GM13977 (cell line): Measurements from ENCODE around the gene MAPK10.

Experiments used
- DNase-seq: peaks from one replicate; pipeline ENCODE4 v3.0.0; 2012; ENCODE audit warnings: low spot score
- in situ Hi-C: fragments of 300-500 bp; cut with MboI; formaldehyde crosslinking; loops from one replicate; pipeline ENCODE4 v1.12.0; 2022; ENCODE audit warnings: low sequenced_read_pairs, low pct_unique_long_range_greater_than_20kb, mixed read lengths, inconsistent platforms; ENCODE audit not compliant: unreplicated experiment
- TF ChIP-seq, protein P1 (sequence below): IDR thresholded peaks from 2 replicates; pipeline ENCODE4 v1.5.1; 2012; ENCODE audit warnings: mild to moderate bottlenecking, control low read depth; ENCODE audit not compliant: insufficient read depth; ENCODE audit errors: extremely low read depth, missing control alignments

Gene MAPK10

DNA sequence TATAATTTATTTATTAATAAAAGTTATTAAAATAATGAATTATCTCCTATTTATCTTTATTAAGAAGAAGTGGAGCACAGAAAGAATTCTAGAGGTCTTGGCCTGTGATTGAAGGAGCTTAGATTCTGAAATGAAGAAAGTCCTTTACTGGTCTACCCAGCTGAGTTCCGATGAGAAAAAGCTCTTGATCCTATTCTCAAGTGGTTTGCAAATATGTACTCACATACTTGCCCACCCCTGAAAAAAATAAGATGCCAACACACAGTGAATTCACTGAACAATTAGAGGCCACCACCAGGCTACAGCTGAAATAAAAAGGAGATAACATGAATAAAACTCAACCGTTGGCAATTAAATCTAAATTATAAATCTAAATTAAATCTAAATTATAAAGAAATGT lies 253.4 kb downstream of the MAPK10 start:
- in situ Hi-C loops, result no loop called here
- TF ChIP-seq, protein P1, sequence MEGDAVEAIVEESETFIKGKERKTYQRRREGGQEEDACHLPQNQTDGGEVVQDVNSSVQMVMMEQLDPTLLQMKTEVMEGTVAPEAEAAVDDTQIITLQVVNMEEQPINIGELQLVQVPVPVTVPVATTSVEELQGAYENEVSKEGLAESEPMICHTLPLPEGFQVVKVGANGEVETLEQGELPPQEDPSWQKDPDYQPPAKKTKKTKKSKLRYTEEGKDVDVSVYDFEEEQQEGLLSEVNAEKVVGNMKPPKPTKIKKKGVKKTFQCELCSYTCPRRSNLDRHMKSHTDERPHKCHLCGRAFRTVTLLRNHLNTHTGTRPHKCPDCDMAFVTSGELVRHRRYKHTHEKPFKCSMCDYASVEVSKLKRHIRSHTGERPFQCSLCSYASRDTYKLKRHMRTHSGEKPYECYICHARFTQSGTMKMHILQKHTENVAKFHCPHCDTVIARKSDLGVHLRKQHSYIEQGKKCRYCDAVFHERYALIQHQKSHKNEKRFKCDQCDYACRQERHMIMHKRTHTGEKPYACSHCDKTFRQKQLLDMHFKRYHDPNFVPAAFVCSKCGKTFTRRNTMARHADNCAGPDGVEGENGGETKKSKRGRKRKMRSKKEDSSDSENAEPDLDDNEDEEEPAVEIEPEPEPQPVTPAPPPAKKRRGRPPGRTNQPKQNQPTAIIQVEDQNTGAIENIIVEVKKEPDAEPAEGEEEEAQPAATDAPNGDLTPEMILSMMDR, result no peak
- no peak for DNase-seq

DNA sequence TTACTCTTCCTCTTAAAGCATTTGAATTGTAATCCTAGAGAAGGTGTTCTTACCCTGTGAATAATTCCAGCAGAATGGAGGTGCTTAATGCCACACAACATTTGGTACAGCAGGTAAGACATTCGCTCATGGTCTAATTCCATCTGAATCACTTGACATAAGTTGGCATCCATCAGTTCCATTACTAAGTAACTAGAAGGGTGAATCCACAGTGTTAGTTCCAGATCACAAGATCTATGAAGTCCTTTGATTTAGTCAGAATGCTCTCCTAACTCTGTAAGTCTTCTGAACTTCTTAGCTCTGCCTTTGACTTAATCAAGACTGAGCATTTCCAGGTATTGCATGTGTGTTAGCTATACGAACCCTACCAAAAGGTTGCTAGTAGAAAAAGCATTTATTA lies 258.0 kb downstream of the MAPK10 start:
- DNase-seq, result no peak
- TF ChIP-seq, protein P1, result no peak
- in situ Hi-C loops, result no loop called here

GRCh38 chr4:86101410-86101809 lies 258.4 kb downstream of the MAPK10 start:
- TF ChIP-seq, protein P1, result no peak
- no peak for DNase-seq
- in situ Hi-C loops, result no loop called here

- no peak for DNase-seq
- in situ Hi-C loops, result no loop called here
- TF ChIP-seq, protein P1, result no peak
Measured at GRCh38 chr4:86100539-86101215, 259.2 kb downstream of the MAPK10 start.

GRCh38 chr4:86099348-86099747 lies 260.5 kb downstream of the MAPK10 start:
- TF ChIP-seq, protein P1, result no peak
- DNase-seq, result no peak
- in situ Hi-C loops, result no loop called here

GRCh38 chr4:86098691-86099090 lies 261.2 kb downstream of the MAPK10 start:
- in situ Hi-C loops, result no loop called here
- TF ChIP-seq, protein P1, result no peak
- no peak for DNase-seq
